WTC11 (cell line): ENCODE results near the gene ZNF324. TPM values are rescaled to one million over a fixed set of nuclear protein-coding genes. Genes with fewer than 3 reads are reported as not detected.

Experiments
- ATAC-seq: fragments of 200-7000 bp; cut with Tn5 transposase; 2 replicates; pipeline ENCODE4 v1.10.0; 2021; ENCODE audit warnings: mild to moderate bottlenecking, moderate library complexity
- CTCF ChIA-PET: fragments of 300-600 bp; sonication (Branson Sonifier 250); formaldehyde crosslinking; loops from one replicate; lab custom pipeline; 2021; ENCODE audit warnings: antibody characterized with exemption; lab: Charles Lee
- POLR2A ChIA-PET: fragments of 350-600 bp; sonication (Branson Sonifier 250); formaldehyde crosslinking; loops from one replicate; lab custom pipeline; 2021; ENCODE audit warnings: antibody characterized with exemption; lab: Charles Lee
- DNase-seq: peaks from one replicate; pipeline ENCODE4 v3.0.0; 2021; ENCODE audit warnings: low spot score
- H3K27ac Mint-ChIP-seq: 2 replicates; pipeline ENCODE4 v1.8.0; 2021; ENCODE audit warnings: mixed read lengths
- H3K27me3 Mint-ChIP-seq: 2 replicates; pipeline ENCODE4 v1.8.0; 2021; ENCODE audit warnings: low read depth, mild to moderate bottlenecking, moderate library complexity, mixed read lengths
- H3K36me3 Mint-ChIP-seq: 2 replicates; pipeline ENCODE4 v1.8.0; 2021; ENCODE audit warnings: mixed read lengths
- H3K4me1 Mint-ChIP-seq: 2 replicates; pipeline ENCODE4 v1.8.0; 2022; ENCODE audit warnings: mixed read lengths
- H3K4me3 Mint-ChIP-seq: 2 replicates; pipeline ENCODE4 v1.8.0; 2021; ENCODE audit warnings: mild to moderate bottlenecking, moderate library complexity, mixed read lengths
- H3K9me3 Mint-ChIP-seq: 2 replicates; pipeline ENCODE4 v1.8.0; 2021; ENCODE audit warnings: mixed read lengths
- CREB1 ChIP-seq: sonication (generic); formaldehyde crosslinking; IDR thresholded peaks from 2 replicates; pipeline ENCODE4 v1.8.0; 2023; ENCODE audit warnings: mild to moderate bottlenecking, missing genetic modification reagents
- E2F4 ChIP-seq: sonication (generic); formaldehyde crosslinking; IDR thresholded peaks from 2 replicates; pipeline ENCODE4 v1.8.1; 2022; ENCODE audit warnings: low read depth, mild to moderate bottlenecking, moderate library complexity, missing genetic modification reagents, borderline replicate concordance
- ELF4 ChIP-seq: sonication (generic); formaldehyde crosslinking; IDR thresholded peaks from 2 replicates; pipeline ENCODE4 v1.8.1; 2022; ENCODE audit warnings: low read depth, mild to moderate bottlenecking, moderate library complexity, missing genetic modification reagents
- ESRRA ChIP-seq: sonication (generic); formaldehyde crosslinking; IDR thresholded peaks from 2 replicates; pipeline ENCODE4 v1.8.1; 2022; ENCODE audit warnings: mild to moderate bottlenecking, missing genetic modification reagents, borderline replicate concordance
- GABPB1 ChIP-seq: sonication (generic); formaldehyde crosslinking; IDR thresholded peaks from 2 replicates; pipeline ENCODE4 v1.8.1; 2023; ENCODE audit warnings: mild to moderate bottlenecking, missing genetic modification reagents
- HMGXB4 ChIP-seq: sonication (generic); formaldehyde crosslinking; IDR thresholded peaks from 2 replicates; pipeline ENCODE4 v1.8.1; 2023; ENCODE audit warnings: mild to moderate bottlenecking, moderate library complexity, missing genetic modification reagents
- IRF2 ChIP-seq: sonication (generic); formaldehyde crosslinking; IDR thresholded peaks from 2 replicates; pipeline ENCODE4 v1.8.0; 2022; ENCODE audit warnings: low read depth, missing genetic modification reagents, borderline replicate concordance
- JUN ChIP-seq: sonication (generic); formaldehyde crosslinking; IDR thresholded peaks from 2 replicates; pipeline ENCODE4 v1.8.0; 2023; ENCODE audit warnings: mild to moderate bottlenecking, missing genetic modification reagents
- MAX ChIP-seq: sonication (generic); formaldehyde crosslinking; IDR thresholded peaks from 2 replicates; pipeline ENCODE4 v1.8.0; 2022; ENCODE audit warnings: mild to moderate bottlenecking, missing genetic modification reagents
- NFE2L1 ChIP-seq: sonication (generic); formaldehyde crosslinking; IDR thresholded peaks from 2 replicates; pipeline ENCODE4 v1.8.1; 2023; ENCODE audit warnings: missing genetic modification reagents
- NFYB ChIP-seq: sonication (generic); formaldehyde crosslinking; conservative IDR thresholded peaks from 2 replicates; pipeline ENCODE4 v1.8.0; 2022; ENCODE audit warnings: low read depth, missing genetic modification reagents
- NR1H2 ChIP-seq: sonication (generic); formaldehyde crosslinking; IDR thresholded peaks from 2 replicates; pipeline ENCODE4 v1.9.0; 2021; ENCODE audit warnings: mild to moderate bottlenecking, moderate library complexity, missing genetic modification reagents
- NR2C2 ChIP-seq: sonication (generic); formaldehyde crosslinking; IDR thresholded peaks from 2 replicates; pipeline ENCODE4 v1.8.0; 2022; ENCODE audit warnings: mild to moderate bottlenecking, missing genetic modification reagents
- OVOL2 ChIP-seq: fragments of 250-450 bp; sonication (Bioruptor Pico); IDR thresholded peaks from 2 replicates; pipeline ENCODE4 v1.9.0; 2021; ENCODE audit warnings: mild to moderate bottlenecking, borderline replicate concordance
- PREB ChIP-seq: sonication (generic); formaldehyde crosslinking; IDR thresholded peaks from 2 replicates; pipeline ENCODE4 v1.8.1; 2022; ENCODE audit warnings: mild to moderate bottlenecking, missing genetic modification reagents, moderate library complexity, borderline replicate concordance
- PRRX2 ChIP-seq: fragments of 250-450 bp; sonication (Bioruptor Pico); IDR thresholded peaks from 2 replicates; pipeline ENCODE4 v1.8.0; 2021; ENCODE audit warnings: mild to moderate bottlenecking
- RORB ChIP-seq: fragments of 250-450 bp; sonication (Bioruptor Pico); IDR thresholded peaks from 2 replicates; pipeline ENCODE4 v1.9.0; 2021; ENCODE audit warnings: mild to moderate bottlenecking
- SMAD3 ChIP-seq: sonication (generic); formaldehyde crosslinking; IDR thresholded peaks from 2 replicates; pipeline ENCODE4 v1.8.0; 2022; ENCODE audit warnings: missing genetic modification reagents, mild to moderate bottlenecking, borderline replicate concordance
- SP1 ChIP-seq: sonication (generic); formaldehyde crosslinking; conservative IDR thresholded peaks from 2 replicates; pipeline ENCODE4 v1.8.1; 2022; ENCODE audit warnings: missing genetic modification reagents
- TEAD1 ChIP-seq: sonication (generic); formaldehyde crosslinking; IDR thresholded peaks from 2 replicates; pipeline ENCODE4 v1.8.0; 2022; ENCODE audit warnings: mild to moderate bottlenecking, missing genetic modification reagents
- TP53 ChIP-seq: sonication (generic); formaldehyde crosslinking; IDR thresholded peaks from 2 replicates; pipeline ENCODE4 v1.8.1; 2023; ENCODE audit warnings: mild to moderate bottlenecking, missing genetic modification reagents
- USF2 ChIP-seq: sonication (generic); formaldehyde crosslinking; IDR thresholded peaks from 2 replicates; pipeline ENCODE4 v1.8.1; 2023; ENCODE audit warnings: mild to moderate bottlenecking, missing genetic modification reagents, moderate library complexity
- ZBTB43 ChIP-seq: sonication (generic); formaldehyde crosslinking; IDR thresholded peaks from 2 replicates; pipeline ENCODE4 v1.8.1; 2023; ENCODE audit warnings: mild to moderate bottlenecking, missing genetic modification reagents
- ZNF121 ChIP-seq: sonication (generic); formaldehyde crosslinking; IDR thresholded peaks from 2 replicates; pipeline ENCODE4 v1.8.0; 2023; ENCODE audit warnings: missing genetic modification reagents
- ZNF317 ChIP-seq: sonication (generic); formaldehyde crosslinking; IDR thresholded peaks from 2 replicates; pipeline ENCODE4 v1.8.1; 2023; ENCODE audit warnings: low read depth, mild to moderate bottlenecking, moderate library complexity, missing genetic modification reagents, borderline replicate concordance
- ZNF396 ChIP-seq: fragments of 250-450 bp; sonication (Bioruptor Pico); IDR thresholded peaks from 2 replicates; pipeline ENCODE4 v1.8.0; 2021; ENCODE audit warnings: mild to moderate bottlenecking, moderate library complexity, borderline replicate concordance
- ZNF423 ChIP-seq: fragments of 250-450 bp; sonication (Bioruptor Pico); IDR thresholded peaks from 2 replicates; pipeline ENCODE4 v2.1.2; 2022; ENCODE audit warnings: mild to moderate bottlenecking, moderate library complexity
- ZNF671 ChIP-seq: fragments of 250-450 bp; sonication (Bioruptor Pico); IDR thresholded peaks from 2 replicates; pipeline ENCODE4 v1.8.0; 2021; ENCODE audit warnings: mild to moderate bottlenecking
- total RNA-seq: library from RNA; stranded (reverse); gene quantifications from 3 replicates; pipeline ENCODE4 v1.2.3, GENCODE V29; 2021
- TF ChIP-seq, protein P1 (sequence below): sonication (generic); formaldehyde crosslinking; IDR thresholded peaks from 2 replicates; pipeline ENCODE4 v1.8.1; 2022; ENCODE audit warnings: mild to moderate bottlenecking, moderate library complexity, missing genetic modification reagents

ZNF324 gene
- total RNA-seq, 1 experiment from 2014 or later = 5.9 TPM

GRCh38 chr19:58475714-58476497 lies 9.0 kb downstream of the ZNF324 start, which contains the start of gene ZNF446 (continued):
- TF ChIP-seq HMGXB4 (CRISPR knock-in tag) (no peak), NR2C2 (CRISPR knock-in tag) (peak; percentile 90), OVOL2 (CRISPR knock-in tag) (no peak), ZNF423 (CRISPR knock-in tag) (peak; percentile 83), ESRRA (no peak), NFYB (CRISPR knock-in tag) (peak; percentile 72), TP53 (CRISPR knock-in tag) (peak; percentile 86; the same call in 1 of the 2 replicates), ELF4 (CRISPR knock-in tag) (no peak), IRF2 (CRISPR knock-in tag) (no peak), RORB (no peak), TEAD1 (CRISPR knock-in tag) (no peak), USF2 (peak; percentile 69), GABPB1 (CRISPR knock-in tag) (peak; percentile 77), ZNF671 (CRISPR knock-in tag) (no peak), ZNF121 (CRISPR knock-in tag) (no peak), PRRX2 (CRISPR knock-in tag) (no peak), SP1 (peak; percentile 83; the same call in 1 of the 2 replicates)
- TF ChIP-seq, protein P1, sequence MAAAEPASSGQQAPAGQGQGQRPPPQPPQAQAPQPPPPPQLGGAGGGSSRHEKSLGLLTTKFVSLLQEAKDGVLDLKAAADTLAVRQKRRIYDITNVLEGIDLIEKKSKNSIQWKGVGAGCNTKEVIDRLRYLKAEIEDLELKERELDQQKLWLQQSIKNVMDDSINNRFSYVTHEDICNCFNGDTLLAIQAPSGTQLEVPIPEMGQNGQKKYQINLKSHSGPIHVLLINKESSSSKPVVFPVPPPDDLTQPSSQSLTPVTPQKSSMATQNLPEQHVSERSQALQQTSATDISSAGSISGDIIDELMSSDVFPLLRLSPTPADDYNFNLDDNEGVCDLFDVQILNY = no peak

GRCh38 chr19:58476498-58477015 lies 9.7 kb downstream of the ZNF324 start:
- Mint-ChIP-seq H3K27me3 (no peaks in the 10 kb centered on the region; the same call in none of the 2 replicates), H3K36me3 (no peaks in the 10 kb centered on the region), H3K27ac (peak overlapping the region; percentile 50; the same call in 1 of the 2 replicates), H3K9me3 (no peaks in the 10 kb centered on the region), H3K4me1 (peaks cover 9% of the 10 kb centered on the region), H3K4me3 (peak overlapping the region; percentile 89)
- DNase-seq (no peak), ATAC-seq (no peak)
- ChIA-PET CTCF (interaction anchor here (1.0 kb wide), 1 partner anchor 19 kb away, joined by 4 read pairs; no protein-coding TSS in a partner anchor), POLR2A (no interaction called here)
- TF ChIP-seq NR1H2 (CRISPR knock-in tag) (no peak), NFE2L1 (CRISPR knock-in tag) (0 out of 2 replicates have a peak, but pooled peaks have one; percentile 46), SMAD3 (CRISPR knock-in tag) (no peak), MAX (CRISPR knock-in tag) (no peak), USF2 (no peak), CREB1 (CRISPR knock-in tag) (no peak), IRF2 (CRISPR knock-in tag) (no peak), ZNF317 (CRISPR knock-in tag) (no peak), RORB (no peak), E2F4 (0 out of 2 replicates have a peak, but pooled peaks have one; percentile 51), JUN (CRISPR knock-in tag) (no peak), ZBTB43 (no peak), PREB (no peak), ELF4 (CRISPR knock-in tag) (no peak), ZNF396 (no peak)
